Measurements from ENCODE around the gene PYDC1. TPM values are rescaled to one million over a fixed set of nuclear protein-coding genes. Genes with fewer than 3 reads are reported as not detected.

Gene PYDC1
- total and polyA plus RNA-seq, 2 of the 8 experiments (the other 6 are each of a cell fraction or from before 2014, with no cell fraction given): 3.5 to 11.1 TPM

GRCh38 chr16:31219154-31219741 is 2.3 kb upstream of the PYDC1 start:
- Histone ChIP-seq H3K56ac (replicated peaks; ENCODE audit: insufficient read length, low read depth, low read length) (no peak overlapping the region), H3K4me1 (replicated peaks in 1 of 4; ENCODE audit: control insufficient read depth in 3 of 4, insufficient read depth in 4 of 4, low read length in 3 of 4) (peaks cover 0 to 24% (median 12%) of the 10 kb centered on the region in 4 experiments; a peak in 6 of 7 replicates), H2BK120ac (replicated peaks; ENCODE audit: low read depth, low read length) (no peak overlapping the region), H4K20me1 (replicated peaks in 1 of 2; ENCODE audit: control insufficient read depth in 1 of 2, insufficient read depth in 2 of 2, low read length in 2 of 2) (no peaks in the 10 kb centered on the region), H3K27ac (ENCODE audit: low read depth, low read length) (no peak overlapping the region), H3K9ac (replicated peaks in 1 of 4; ENCODE audit: extremely low read depth in 1 of 4, low read depth in 3 of 4, low read length in 3 of 4) (no peak overlapping the region), H3K4ac (replicated peaks; ENCODE audit: insufficient read length, low read depth, low read length) (no peak overlapping the region), H3K14ac (ENCODE audit: insufficient read length) (no peak overlapping the region), H2BK12ac (ENCODE audit: low read depth, low read length) (peak overlapping the region; percentile 60; the same call in 1 of the 2 replicates), H3K27me3 (replicated peaks in 1 of 4; ENCODE audit: control insufficient read depth in 3 of 4, extremely low read depth in 1 of 4, insufficient read depth in 3 of 4, low read length in 3 of 4) (peaks cover 8 to 20% (median 17%) of the 10 kb centered on the region in 4 experiments), H2BK5ac (ENCODE audit: low read depth, low read length) (no peak overlapping the region), H3K4me2 (ENCODE audit: insufficient read depth in 1 of 2, low read depth in 2 of 2, low read length in 2 of 2) (no peak overlapping the region), H4K91ac (replicated peaks; ENCODE audit: insufficient read length, low read length) (no peak overlapping the region), H3K18ac (ENCODE audit: extremely low read depth, low read length) (no peak overlapping the region), H2AK5ac (ENCODE audit: low read depth, low read length) (no peak overlapping the region), H3K79me1 (ENCODE audit: low read depth, low read length) (no peaks in the 10 kb centered on the region), H3K23me2 (ENCODE audit: low read depth, low read length) (peaks cover 19% of the 10 kb centered on the region), H4K5ac (ENCODE audit: insufficient read length, low read depth, low read length) (no peak overlapping the region), H3K4me3 (ENCODE audit: extremely low read depth in 1 of 4, insufficient read depth in 2 of 4, low read depth in 3 of 4, low read length in 4 of 4) (no peak overlapping the region), H3K36me3 (ENCODE audit: control insufficient read depth in 2 of 4, insufficient read depth in 4 of 4, low read length in 3 of 4) (no peaks in the 10 kb centered on the region), H3K9me3 (ENCODE audit: insufficient read depth in 2 of 2, low read depth in 1 of 2, low read length in 1 of 2) (no peaks in the 10 kb centered on the region), H3K79me2 (ENCODE audit: control insufficient read depth in 1 of 2, insufficient read depth in 2 of 2, low read length in 2 of 2) (no peaks in the 10 kb centered on the region), H3K23ac (ENCODE audit: insufficient read length) (no peak overlapping the region), H2AFZ (ENCODE audit: low read length) (no peak overlapping the region), H2BK20ac (ENCODE audit: low read length) (no peak overlapping the region), H4K8ac (ENCODE audit: extremely low read depth, insufficient read depth, low read length) (no peak overlapping the region), H2BK15ac (ENCODE audit: low read length) (no peak overlapping the region)
- WGBS, 2 experiments (ENCODE audit: extremely low coverage in 1 of 2, insufficient coverage in 1 of 2, insufficient read length in 1 of 2, insufficient replicate concordance in 2 of 2, low coverage in 1 of 2, low lambda C conversion rate in 2 of 2, missing lambda C conversion rate in 1 of 2): 92% methylated on average over 15 of the region's 15 CpGs; no CpG with 5 or more reads in 1 of the 2 experiments
- DNase-seq (ENCODE audit: low read depth in 1 of 2, low spot score in 2 of 2) (no peak), FAIRE-seq (no peak)
- TF ChIP-seq CEBPB (IDR thresholded peaks at IDR 0.05; ENCODE audit: low read depth, low read length): no peak
- TF ChIP-seq TBP (IDR thresholded peaks at IDR 0.05; ENCODE audit: low read depth, low read length): no peak
- TF ChIP-seq CBX5 (IDR thresholded peaks at IDR 0.05; ENCODE audit: low read depth, low read length): no peak
- TF ChIP-seq RAD21 (IDR thresholded peaks at IDR 0.05 in 1 of 2, conservative IDR thresholded peaks at IDR 0.05 in 1 of 2; ENCODE audit: low read depth in 2 of 2, low read length in 2 of 2): no peak
- no peak for TF ChIP-seq EZH2 (IDR thresholded peaks at IDR 0.05; ENCODE audit: low read depth, low read length, severe bottlenecking)
- no peak for TF ChIP-seq BRCA1 (IDR thresholded peaks at IDR 0.05; ENCODE audit: low read depth, low read length)
- TF ChIP-seq SRF (IDR thresholded peaks at IDR 0.05; ENCODE audit: low read depth, low read length): no peak
- TF ChIP-seq KDM1A (IDR thresholded peaks at IDR 0.05; ENCODE audit: borderline replicate concordance, low read length): no peak
- no peak for TF ChIP-seq POLR2AphosphoS5 (IDR thresholded peaks at IDR 0.05; ENCODE audit: low read depth, low read length)
- TF ChIP-seq TCF12 (IDR thresholded peaks at IDR 0.05; ENCODE audit: low read depth, low read length): no peak
- no peak for TF ChIP-seq MAX (IDR thresholded peaks at IDR 0.05)
- no peak for TF ChIP-seq ASH2L (IDR thresholded peaks at IDR 0.05; ENCODE audit: low read length)
- ChIA-PET CTCF (ENCODE audit: partially characterized antibody) (interaction anchor here (0.6 to 1.9 kb wide), 2 partner anchors 62 to 114 kb away, joined by 3 to 6 read pairs; no protein-coding TSS in a partner anchor), POLR2A (ENCODE audit: partially characterized antibody) (interaction anchor here (0.6 to 24.0 kb wide), 4 partner anchors 13 to 284 kb away, joined by 3 to 430 read pairs (median 3); partner anchors contain the start of gene PYCARD)

Measured in H1 (cell line).